SK-N-MC (cell line): ENCODE data around the gene CAMK4.

Experiments
- DNase-seq: peaks from one replicate; pipeline ENCODE4 v3.0.0-alpha.2; 2011; ENCODE audit warnings: low read depth, low spot score
- H3K27ac ChIP-seq: fragments of 200-600 bp; sonication (generic); 2 replicates; pipeline ENCODE4 v1.5.1; 2016; ENCODE audit warnings: mixed run types
- H3K36me3 ChIP-seq: fragments of 200-600 bp; sonication (generic); 2 replicates; pipeline ENCODE4 v1.6.1; 2017; ENCODE audit warnings: antibody characterized with exemption, low read length, mixed read lengths; ENCODE audit not compliant: insufficient read depth
- H3K4me3 ChIP-seq: fragments of 200-600 bp; sonication (generic); 2 replicates; pipeline ENCODE4 v1.5.1; 2016
- H3K9ac ChIP-seq: fragments of 200-600 bp; sonication (generic); 2 replicates; pipeline ENCODE4 v1.8.0; 2017; ENCODE audit warnings: mixed run types, mixed read lengths; ENCODE audit not compliant: insufficient read length
- H3K9me3 ChIP-seq: fragments of 200-600 bp; sonication (generic); 2 replicates; pipeline ENCODE4 v1.6.1; 2017; ENCODE audit warnings: low read depth, mild to moderate bottlenecking, antibody characterized with exemption, low read length, moderate library complexity, mixed read lengths
- EZH2 ChIP-seq: fragments of 200-600 bp; sonication (generic); IDR thresholded peaks from one replicate; pipeline ENCODE4 v1.6.1; 2017; ENCODE audit warnings: antibody characterized with exemption
- FOXP2 ChIP-seq: optimal IDR thresholded peaks from 2 replicates; pipeline ENCODE3; 2011; ENCODE audit warnings: mild to moderate bottlenecking, moderate library complexity; ENCODE audit not compliant: insufficient read depth; ENCODE audit errors: extremely low read length, control extremely low read depth
- POLR2AphosphoS5 ChIP-seq: IDR thresholded peaks from 2 replicates; pipeline ENCODE4 v1.6.1; 2012; ENCODE audit warnings: mild to moderate bottlenecking, low read depth, low read length, borderline replicate concordance

Gene CAMK4

GRCh38 chr5:111366388-111366787 is 142.2 kb downstream of the CAMK4 start:
- no peak overlapping the region for H3K9ac ChIP-seq
- H3K4me3 ChIP-seq = no peak overlapping the region
- H3K9me3 ChIP-seq = no peaks in the 10 kb centered on the region
- DNase-seq = no peak
- TF ChIP-seq FOXP2 (no peak), POLR2AphosphoS5 (no peak), EZH2 (no peak)
- no peaks in the 10 kb centered on the region for H3K36me3 ChIP-seq
- no peak overlapping the region for H3K27ac ChIP-seq

DNA sequence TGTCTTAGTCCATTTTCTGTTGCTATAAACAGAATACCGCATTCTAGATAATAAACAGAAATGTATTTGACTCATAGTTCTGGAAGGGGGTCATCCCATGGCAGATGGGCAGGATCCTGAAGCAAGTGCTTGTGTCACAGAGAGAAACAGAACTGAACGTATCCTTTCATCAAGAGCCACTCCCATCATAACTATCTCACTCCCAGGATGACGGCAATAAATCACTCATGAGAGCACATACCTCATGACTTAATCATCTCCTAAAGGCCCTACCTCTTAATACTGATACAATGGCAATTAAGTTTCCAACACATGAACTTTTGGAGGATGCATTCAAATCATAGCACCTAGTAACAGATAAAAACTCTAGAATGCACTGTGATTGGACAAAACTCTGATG is 142.9 kb downstream of the CAMK4 start:
- H3K27ac ChIP-seq = no peak overlapping the region
- no peaks in the 10 kb centered on the region for H3K36me3 ChIP-seq
- DNase-seq = no peak
- H3K9me3 ChIP-seq = no peaks in the 10 kb centered on the region
- H3K4me3 ChIP-seq = no peak overlapping the region
- H3K9ac ChIP-seq = no peak overlapping the region
- TF ChIP-seq EZH2 = no peak
- no peak for TF ChIP-seq POLR2AphosphoS5
- no peak for TF ChIP-seq FOXP2

GRCh38 chr5:111372799-111373198 is 148.6 kb downstream of the CAMK4 start:
- H3K36me3 ChIP-seq = no peaks in the 10 kb centered on the region
- H3K9ac ChIP-seq = no peak overlapping the region
- no peak overlapping the region for H3K27ac ChIP-seq
- DNase-seq = no peak
- no peak overlapping the region for H3K4me3 ChIP-seq
- TF ChIP-seq EZH2 (no peak), POLR2AphosphoS5 (no peak), FOXP2 (no peak)
- no peaks in the 10 kb centered on the region for H3K9me3 ChIP-seq

GRCh38 chr5:111374380-111374779 is 150.2 kb downstream of the CAMK4 start:
- no peak overlapping the region for H3K27ac ChIP-seq
- TF ChIP-seq EZH2 = no peak
- TF ChIP-seq FOXP2 = no peak
- no peak for TF ChIP-seq POLR2AphosphoS5
- H3K4me3 ChIP-seq = no peak overlapping the region
- no peak for DNase-seq
- H3K36me3 ChIP-seq = no peaks in the 10 kb centered on the region
- no peaks in the 10 kb centered on the region for H3K9me3 ChIP-seq
- H3K9ac ChIP-seq = no peak overlapping the region

GRCh38 chr5:111375645-111376044 is 151.5 kb downstream of the CAMK4 start:
- no peak for TF ChIP-seq POLR2AphosphoS5
- TF ChIP-seq EZH2 = no peak
- no peak for TF ChIP-seq FOXP2
- H3K9me3 ChIP-seq = no peaks in the 10 kb centered on the region
- H3K9ac ChIP-seq = no peak overlapping the region
- H3K4me3 ChIP-seq = no peak overlapping the region
- no peak for DNase-seq
- H3K36me3 ChIP-seq = no peaks in the 10 kb centered on the region
- H3K27ac ChIP-seq = no peak overlapping the region

GRCh38 chr5:111377306-111377705 is 153.1 kb downstream of the CAMK4 start:
- Histone ChIP-seq H3K9ac (no peak overlapping the region), H3K9me3 (no peaks in the 10 kb centered on the region), H3K36me3 (no peaks in the 10 kb centered on the region), H3K27ac (no peak overlapping the region), H3K4me3 (no peak overlapping the region)
- TF ChIP-seq FOXP2 (no peak), POLR2AphosphoS5 (no peak), EZH2 (no peak)
- DNase-seq = no peak

DNA sequence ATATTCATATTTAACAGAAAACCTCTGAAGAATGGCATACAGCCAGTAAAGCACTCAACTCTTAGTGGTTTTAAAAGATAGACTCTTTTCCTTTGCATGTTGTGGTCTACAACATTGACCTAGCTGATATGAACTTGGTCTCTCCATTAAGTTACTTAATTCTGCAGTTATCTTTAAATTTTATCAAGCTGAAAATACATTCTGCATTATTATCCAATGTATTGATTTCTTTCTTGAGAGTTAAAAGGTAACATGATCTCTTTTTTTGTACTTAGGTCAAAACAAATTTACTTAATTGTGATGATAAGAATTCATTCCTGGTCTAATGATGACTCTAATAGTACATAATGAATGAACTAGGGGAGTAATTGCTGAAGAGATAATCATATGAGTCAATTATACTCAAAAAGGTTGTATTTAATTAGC is 155.2 kb downstream of the CAMK4 start:
- H3K9me3 ChIP-seq = no peaks in the 10 kb centered on the region
- H3K4me3 ChIP-seq = no peak overlapping the region
- H3K27ac ChIP-seq = no peak overlapping the region
- no peak overlapping the region for H3K9ac ChIP-seq
- no peaks in the 10 kb centered on the region for H3K36me3 ChIP-seq
- TF ChIP-seq POLR2AphosphoS5 (no peak), FOXP2 (no peak), EZH2 (no peak)
- no peak for DNase-seq

DNA sequence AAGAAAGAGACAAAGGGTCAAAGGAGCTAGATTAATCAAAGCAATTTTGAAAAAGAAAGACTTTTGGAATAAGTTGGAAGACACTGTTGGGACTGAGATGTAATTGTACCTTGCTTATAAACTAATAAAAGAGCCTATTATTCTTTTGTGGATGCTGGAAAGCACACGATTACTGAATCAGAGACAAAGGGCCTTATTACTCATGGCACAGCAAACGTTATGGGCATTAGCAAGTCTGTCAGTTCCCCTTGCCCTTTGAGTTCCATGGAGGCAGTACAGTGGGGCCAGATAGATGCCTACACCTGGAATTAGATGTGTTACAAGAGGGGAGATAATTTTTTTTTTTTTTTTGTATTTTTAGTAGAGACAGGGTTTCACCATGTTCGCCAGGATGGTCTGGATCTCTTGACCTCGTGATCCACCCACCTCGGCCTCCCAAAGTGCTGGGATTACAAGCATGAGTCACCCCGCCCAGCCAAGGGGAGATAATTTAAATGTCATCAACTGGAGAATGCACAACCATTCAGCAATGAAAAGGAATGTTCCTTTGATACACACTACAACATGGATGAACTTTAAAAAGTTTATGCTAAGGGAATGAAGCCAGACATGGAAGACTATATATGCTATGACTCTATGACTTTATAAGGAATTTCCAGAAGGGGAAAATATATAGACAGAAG is 159.2 kb downstream of the CAMK4 start:
- no peak for DNase-seq
- H3K4me3 ChIP-seq = no peak overlapping the region
- no peak for TF ChIP-seq POLR2AphosphoS5
- no peak for TF ChIP-seq FOXP2
- no peak for TF ChIP-seq EZH2
- H3K9ac ChIP-seq = no peak overlapping the region
- H3K36me3 ChIP-seq = no peaks in the 10 kb centered on the region
- no peaks in the 10 kb centered on the region for H3K9me3 ChIP-seq
- H3K27ac ChIP-seq = no peak overlapping the region

GRCh38 chr5:111384220-111384619 is 160.0 kb downstream of the CAMK4 start:
- no peak overlapping the region for H3K27ac ChIP-seq
- H3K36me3 ChIP-seq = no peaks in the 10 kb centered on the region
- H3K9me3 ChIP-seq = no peaks in the 10 kb centered on the region
- no peak for DNase-seq
- no peak overlapping the region for H3K4me3 ChIP-seq
- no peak overlapping the region for H3K9ac ChIP-seq
- TF ChIP-seq POLR2AphosphoS5 (no peak), EZH2 (no peak), FOXP2 (no peak)

DNA sequence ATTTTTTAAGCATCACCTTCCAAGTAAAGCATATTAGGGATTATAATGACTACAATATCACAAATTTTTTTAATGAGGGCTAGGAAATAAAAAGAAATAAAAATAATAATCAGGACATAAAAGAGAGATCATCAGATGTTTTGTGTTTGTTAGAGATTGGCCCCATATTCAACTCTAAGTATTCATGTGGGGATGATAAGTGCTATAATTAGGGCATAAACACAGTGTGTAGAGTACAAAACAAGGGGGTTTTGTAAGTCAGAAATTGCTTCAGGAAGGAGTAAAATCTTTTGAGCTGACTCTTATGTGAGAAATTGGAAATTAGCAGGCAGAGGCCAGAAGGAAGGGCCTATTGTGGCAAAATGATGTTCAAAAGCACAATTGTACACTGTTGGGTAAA is 160.9 kb downstream of the CAMK4 start:
- no peak overlapping the region for H3K27ac ChIP-seq

More for the DNA sequence above, 160.9 kb downstream of the CAMK4 start:
- H3K9ac ChIP-seq = no peak overlapping the region
- TF ChIP-seq POLR2AphosphoS5 = no peak
- TF ChIP-seq FOXP2 = no peak
- H3K4me3 ChIP-seq = no peak overlapping the region
- H3K9me3 ChIP-seq = no peaks in the 10 kb centered on the region
- no peaks in the 10 kb centered on the region for H3K36me3 ChIP-seq
- no peak for DNase-seq
